H1 (cell line): ENCODE data around the gene GNS. TPM values are rescaled to one million over a fixed set of nuclear protein-coding genes. Genes with fewer than 3 reads are reported as not detected.

ENCODE experiments used
- polyA plus RNA-seq, 7 experiments: library from polyadenylated mRNA; depleted of rRNA in 3 of 7; stranded (reverse) in 5 of 7; unstranded in 2 of 7; fragments of >200 nt in 5 of 7; fragments of 200-250 nt in 2 of 7; gene quantifications; 1 replicate in 5 of 7; 2 replicates in 1 of 7; 4 replicates in 1 of 7; pipeline versions ENCODE4 v1.2.1 to v1.2.3, GENCODE V29; 2011 to 2013; ENCODE audit warnings: missing spikeins in 2 of 7, mixed read lengths in 2 of 7
- total RNA-seq: library from RNA; stranded (reverse); fragmentation: NEBNext Ultra II Directional; extraction: Animal tissue kit (Norgen Biotek cat#: 25700); gene quantifications from 2 replicates; pipeline ENCODE4 v1.2.1, GENCODE V29; 2021
- TF ChIP-seq, protein P1 (sequence below), 3 experiments: IDR thresholded peaks; 1 replicate in 2 of 3; 2 replicates in 1 of 3; pipeline versions ENCODE4 v1.5.1 to v1.6.1; 2011; ENCODE audit warnings: low read length in 3 of 3, mild to moderate bottlenecking in 3 of 3, inconsistent platforms in 2 of 3, low read depth in 1 of 3, moderate library complexity in 1 of 3; ENCODE audit not compliant: insufficient read depth in 1 of 3; ENCODE audit errors: control extremely low read depth in 1 of 3

The GNS gene
- total and polyA plus RNA-seq, 2 of the 8 experiments (the other 6 are each of a cell fraction or from before 2014, with no cell fraction given) = 16.0 to 28.5 TPM

DNA sequence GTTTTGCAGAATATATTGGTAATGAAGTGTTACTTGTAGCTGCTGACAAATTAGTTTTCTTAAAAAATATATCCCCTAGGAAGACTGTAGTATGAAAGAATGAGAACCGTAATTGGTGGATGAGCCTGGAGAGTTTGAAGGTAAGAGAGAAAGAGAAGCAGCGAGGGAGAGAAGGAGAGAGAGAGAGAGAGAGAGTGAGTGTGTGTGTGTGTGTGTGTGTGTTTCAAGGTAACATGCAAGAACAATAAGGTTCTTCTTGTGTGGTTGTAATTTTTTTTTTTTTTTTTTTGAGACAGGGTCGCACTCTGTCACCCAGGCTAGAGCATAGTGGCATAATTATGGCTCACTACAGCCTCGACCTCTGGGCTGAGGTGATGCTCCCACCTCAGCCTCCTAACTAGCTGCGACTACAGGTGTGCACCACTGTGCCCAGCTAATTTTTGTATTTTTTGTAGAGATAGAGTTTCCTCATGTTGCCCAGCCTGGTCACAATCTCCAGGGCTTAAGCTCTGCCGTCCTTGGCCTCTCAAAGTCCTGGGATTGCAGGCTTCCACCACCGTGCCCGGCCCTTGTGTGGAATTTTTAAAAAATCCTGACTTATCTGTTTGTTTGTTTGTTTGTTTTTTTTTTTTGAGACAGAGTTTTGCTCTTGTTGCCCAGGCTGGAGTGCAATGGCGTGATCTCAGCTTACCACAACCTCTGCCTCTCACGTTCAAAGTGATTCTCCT, 75.2 kb downstream of the GNS start (continued):
- TF ChIP-seq, protein P1, sequence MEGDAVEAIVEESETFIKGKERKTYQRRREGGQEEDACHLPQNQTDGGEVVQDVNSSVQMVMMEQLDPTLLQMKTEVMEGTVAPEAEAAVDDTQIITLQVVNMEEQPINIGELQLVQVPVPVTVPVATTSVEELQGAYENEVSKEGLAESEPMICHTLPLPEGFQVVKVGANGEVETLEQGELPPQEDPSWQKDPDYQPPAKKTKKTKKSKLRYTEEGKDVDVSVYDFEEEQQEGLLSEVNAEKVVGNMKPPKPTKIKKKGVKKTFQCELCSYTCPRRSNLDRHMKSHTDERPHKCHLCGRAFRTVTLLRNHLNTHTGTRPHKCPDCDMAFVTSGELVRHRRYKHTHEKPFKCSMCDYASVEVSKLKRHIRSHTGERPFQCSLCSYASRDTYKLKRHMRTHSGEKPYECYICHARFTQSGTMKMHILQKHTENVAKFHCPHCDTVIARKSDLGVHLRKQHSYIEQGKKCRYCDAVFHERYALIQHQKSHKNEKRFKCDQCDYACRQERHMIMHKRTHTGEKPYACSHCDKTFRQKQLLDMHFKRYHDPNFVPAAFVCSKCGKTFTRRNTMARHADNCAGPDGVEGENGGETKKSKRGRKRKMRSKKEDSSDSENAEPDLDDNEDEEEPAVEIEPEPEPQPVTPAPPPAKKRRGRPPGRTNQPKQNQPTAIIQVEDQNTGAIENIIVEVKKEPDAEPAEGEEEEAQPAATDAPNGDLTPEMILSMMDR (IDR thresholded peaks at IDR 0.05; ENCODE audit: control extremely low read depth in 1 of 3, insufficient read depth in 1 of 3, low read depth in 1 of 3, low read length in 3 of 3) = no peak
